Activated T-helper 2 cell treated with anti-CD3 and anti-CD28 coated beads, Interferon-gamma antibody, Interleukin-2, Interleukin-4, amounts not matched to agents 10 μg/mL and 5 μg/mL and 100 μg/mL, durations not matched to agents 14 hours and 24 hours and 36 hours (primary cell): Measurements from ENCODE around the gene NANS. TPM values are rescaled to one million over a fixed set of nuclear protein-coding genes. Genes with fewer than 3 reads are reported as not detected.
"Not testable (repeated sequence)": the region's sequence is repeated elsewhere in the genome, so short reads cannot be mapped to it uniquely, and the experiment has no call there.

Experiments
- DNase-seq: peaks from one replicate; pipeline ENCODE4 v3.0.0; 2021; ENCODE audit warnings: low spot score
- H3K27ac Mint-ChIP-seq: one replicate; pipeline ENCODE4 v1.8.0; 2021; ENCODE audit warnings: mixed read lengths
- H3K27me3 Mint-ChIP-seq: one replicate; pipeline ENCODE4 v1.8.0; 2021; ENCODE audit warnings: low read depth, mixed read lengths
- H3K36me3 Mint-ChIP-seq: one replicate; pipeline ENCODE4 v1.8.0; 2021; ENCODE audit warnings: low read depth, mixed read lengths
- H3K4me1 Mint-ChIP-seq: one replicate; pipeline ENCODE4 v1.8.0; 2021; ENCODE audit warnings: low read depth, mixed read lengths
- H3K4me3 Mint-ChIP-seq: one replicate; pipeline ENCODE4 v1.8.0; 2021; ENCODE audit warnings: low read depth, mild to moderate bottlenecking, moderate library complexity, mixed read lengths
- H3K9me3 Mint-ChIP-seq: one replicate; pipeline ENCODE4 v1.8.0; 2021; ENCODE audit warnings: mixed read lengths
- intact Hi-C: fragments of 100-400 bp; cut with micrococcal nuclease; formaldehyde crosslinking; loops from one replicate; pipeline ENCODE4 v1.15.1; 2023
- total RNA-seq: library from RNA; stranded (reverse); gene quantifications from 2 replicates; pipeline ENCODE4 v1.2.3, GENCODE V29; 2022

NANS gene
- total RNA-seq, 1 donor from 2014 or later: 63.4 TPM

DNA sequence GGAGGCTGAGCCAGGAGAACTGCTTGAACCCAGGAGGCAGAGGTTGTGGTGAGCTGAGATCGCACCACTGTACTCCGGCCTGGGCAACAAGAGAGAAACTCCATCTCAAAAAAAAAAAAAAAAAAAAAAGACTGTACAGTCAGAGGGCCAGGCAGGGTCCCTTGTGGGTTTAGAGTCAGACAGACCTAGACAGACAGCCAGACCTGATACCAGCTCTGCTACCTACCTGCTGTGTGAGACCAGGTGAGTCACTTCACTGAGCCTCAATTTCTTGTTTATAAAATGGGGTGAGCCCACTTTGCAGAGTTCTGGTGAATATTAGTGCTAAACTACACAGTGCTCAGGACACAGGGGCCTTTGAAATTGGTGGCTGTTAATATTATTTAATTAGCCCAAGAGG lies 42.8 kb downstream of the NANS start:
- intact Hi-C loops: no loop called here
- H3K27me3 Mint-ChIP-seq: no peaks in the 10 kb centered on the region

GRCh38 chr9:98099898-98100297 lies 43.4 kb downstream of the NANS start:
- DNase-seq: no peak
- peaks cover 57% of the 10 kb centered on the region for H3K4me1 Mint-ChIP-seq
- H3K9me3 Mint-ChIP-seq: no peaks in the 10 kb centered on the region
- H3K27ac Mint-ChIP-seq: peak overlapping the region; percentile 94
- peaks cover 63% of the 10 kb centered on the region for H3K36me3 Mint-ChIP-seq
- intact Hi-C loops: loop anchor here (5.0 to 10.0 kb wide), 4 partner anchors 43 to 175 kb away; partner anchors contain the start of genes ANP32B, NANS, TBC1D2 and TRMO
- no peaks in the 10 kb centered on the region for H3K27me3 Mint-ChIP-seq
- peak overlapping the region; percentile 57 for H3K4me3 Mint-ChIP-seq

More for the DNA sequence above, 42.8 kb downstream of the NANS start:
- Mint-ChIP-seq H3K9me3 (no peaks in the 10 kb centered on the region), H3K27ac (no peak overlapping the region), H3K4me3 (no peak overlapping the region), H3K4me1 (peaks cover 54% of the 10 kb centered on the region), H3K36me3 (peaks cover 63% of the 10 kb centered on the region)
- no peak for DNase-seq

DNA sequence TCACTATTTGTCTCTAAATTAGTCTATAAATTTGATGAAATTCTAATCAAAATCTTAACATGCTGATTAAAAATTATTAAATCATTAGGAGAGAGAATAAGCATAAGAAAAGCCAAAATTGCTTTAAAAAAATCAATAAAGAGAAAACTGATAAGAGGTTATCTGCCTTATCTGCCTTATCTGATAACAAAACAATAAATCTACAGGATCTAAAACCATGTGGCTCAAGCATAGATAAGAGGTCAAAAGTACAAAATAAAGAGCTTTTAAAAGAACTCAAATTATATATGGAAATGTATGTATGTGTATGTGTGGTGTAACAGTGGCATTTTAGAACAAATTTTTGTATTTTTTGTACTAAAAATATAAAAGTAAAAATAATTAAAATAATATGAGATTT lies 43.9 kb downstream of the NANS start:
- H3K36me3 Mint-ChIP-seq: peaks cover 61% of the 10 kb centered on the region
- H3K27ac Mint-ChIP-seq: peak overlapping the region; percentile 94
- H3K27me3 Mint-ChIP-seq: no peaks in the 10 kb centered on the region
- no peak for DNase-seq
- H3K4me1 Mint-ChIP-seq: peaks cover 59% of the 10 kb centered on the region
- no peaks in the 10 kb centered on the region for H3K9me3 Mint-ChIP-seq
- H3K4me3 Mint-ChIP-seq: no peak overlapping the region
- intact Hi-C loops: loop anchor here (5.0 to 10.0 kb wide), 4 partner anchors 43 to 176 kb away; partner anchors contain the start of genes ANP32B, NANS, TBC1D2 and TRMO

DNA sequence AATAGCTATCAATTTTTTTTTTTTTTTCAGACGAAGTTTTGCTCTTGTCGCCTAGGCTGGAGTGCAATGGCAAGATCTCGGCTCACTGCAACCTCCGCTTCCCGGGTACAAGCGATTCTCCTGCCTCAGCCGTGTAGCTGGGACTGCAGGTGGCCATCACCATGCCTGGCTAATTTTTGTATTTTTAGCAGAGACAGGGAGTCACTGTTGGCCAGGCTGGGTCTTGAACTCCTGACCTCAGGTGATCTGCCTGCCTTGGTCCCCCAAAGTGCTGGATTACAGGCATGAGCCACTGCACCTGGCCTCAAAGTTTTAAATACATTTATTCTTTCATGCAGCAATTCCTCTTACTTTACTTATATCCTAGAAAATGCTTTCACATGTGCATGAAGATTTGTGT lies 44.9 kb downstream of the NANS start:
- peaks cover 6% of the 10 kb centered on the region for H3K9me3 Mint-ChIP-seq
- intact Hi-C loops: loop anchor here (5.0 to 10.0 kb wide), 4 partner anchors 44 to 177 kb away; partner anchors contain the start of genes ANP32B, NANS, TBC1D2 and TRMO
- H3K4me3 Mint-ChIP-seq: peak overlapping the region; percentile 74
- no peaks in the 10 kb centered on the region for H3K27me3 Mint-ChIP-seq
- peaks cover 62% of the 10 kb centered on the region for H3K36me3 Mint-ChIP-seq
- peaks cover 66% of the 10 kb centered on the region for H3K4me1 Mint-ChIP-seq
- no peak for DNase-seq
- H3K27ac Mint-ChIP-seq: peak overlapping the region; percentile 97

- H3K27me3 Mint-ChIP-seq: no peaks in the 10 kb centered on the region
- intact Hi-C loops: loop anchor here (2.0 to 10.0 kb wide), 6 partner anchors 17 to 177 kb away; partner anchors contain the start of genes ANP32B, NANS, TBC1D2 and TRIM14
- peak overlapping the region; percentile 74 for H3K4me3 Mint-ChIP-seq
- peak overlapping the region; percentile 97 for H3K27ac Mint-ChIP-seq
- peaks cover 67% of the 10 kb centered on the region for H3K4me1 Mint-ChIP-seq
- peaks cover 62% of the 10 kb centered on the region for H3K36me3 Mint-ChIP-seq
- H3K9me3 Mint-ChIP-seq: peaks cover 6% of the 10 kb centered on the region
- peak; percentile 84 for DNase-seq
Measured at GRCh38 chr9:98101868-98102273, 45.3 kb downstream of the NANS start.

DNA sequence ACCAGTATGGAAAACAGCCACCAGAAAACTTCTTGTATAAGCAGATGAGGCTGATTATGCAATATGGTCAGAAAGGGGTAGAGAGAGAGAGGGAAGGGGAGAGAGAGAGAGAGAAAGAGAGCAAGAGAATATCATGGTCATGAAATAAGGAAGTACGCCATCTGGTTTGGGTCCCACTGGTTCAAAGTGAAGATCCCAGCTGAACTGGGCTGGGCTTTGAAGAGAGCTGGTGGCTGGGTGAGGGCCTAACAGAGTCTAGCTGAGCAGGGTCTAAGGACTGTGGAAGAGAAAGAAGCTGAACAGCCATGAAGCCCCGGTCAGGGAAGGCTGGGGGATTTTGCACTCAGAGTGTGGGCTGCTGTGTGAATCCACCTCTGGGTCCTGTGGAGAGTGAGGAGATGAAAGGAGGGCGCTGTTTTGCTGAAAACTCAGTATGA lies 47.9 kb downstream of the NANS start:
- intact Hi-C loops: loop anchor here (5.0 to 10.0 kb wide), 4 partner anchors 47 to 180 kb away; partner anchors contain the start of genes ANP32B, NANS, TBC1D2 and TRMO
- H3K36me3 Mint-ChIP-seq: peaks cover 69% of the 10 kb centered on the region
- no peaks in the 10 kb centered on the region for H3K27me3 Mint-ChIP-seq
- peaks cover 6% of the 10 kb centered on the region for H3K9me3 Mint-ChIP-seq
- H3K27ac Mint-ChIP-seq: peak overlapping the region; percentile 89
- DNase-seq: no peak
- H3K4me1 Mint-ChIP-seq: peaks cover 75% of the 10 kb centered on the region
- peak overlapping the region; percentile 50 for H3K4me3 Mint-ChIP-seq

GRCh38 chr9:98105006-98105405 lies 48.5 kb downstream of the NANS start:
- H3K9me3 Mint-ChIP-seq: peaks cover 6% of the 10 kb centered on the region
- peaks cover 70% of the 10 kb centered on the region for H3K36me3 Mint-ChIP-seq
- no peak for DNase-seq
- H3K27me3 Mint-ChIP-seq: no peaks in the 10 kb centered on the region
- intact Hi-C loops: loop anchor here (10.0 kb wide), 1 partner anchor 180 kb away; the partner anchor contains the start of gene TRMO
- peak overlapping the region; percentile 89 for H3K27ac Mint-ChIP-seq
- H3K4me3 Mint-ChIP-seq: no peak overlapping the region
- peaks cover 74% of the 10 kb centered on the region for H3K4me1 Mint-ChIP-seq

DNA sequence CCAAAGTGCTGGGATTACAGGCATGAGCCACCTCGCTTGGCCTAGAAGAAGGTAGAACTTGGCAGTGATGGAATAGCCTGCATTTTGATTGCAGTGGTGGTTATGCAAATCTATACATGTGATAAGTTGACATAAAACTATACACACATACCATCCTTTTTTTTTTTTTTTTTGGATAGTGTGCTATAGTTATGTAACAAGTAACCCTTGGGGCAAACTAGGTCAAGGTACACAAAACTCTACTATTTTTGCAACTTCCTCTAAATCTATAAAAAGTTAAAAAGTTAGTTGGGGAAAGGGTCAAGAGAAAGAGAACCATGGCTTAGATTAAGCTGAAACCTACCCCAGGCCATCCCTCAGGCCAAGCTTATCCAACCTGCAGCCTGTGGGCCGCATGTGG lies 51.4 kb downstream of the NANS start:
- intact Hi-C loops: loop anchor here (10.0 kb wide), 1 partner anchor 183 kb away; the partner anchor contains the start of gene TRMO
- no peak overlapping the region for H3K4me3 Mint-ChIP-seq
- H3K27me3 Mint-ChIP-seq: no peaks in the 10 kb centered on the region
- H3K36me3 Mint-ChIP-seq: peaks cover 74% of the 10 kb centered on the region
- peaks cover 6% of the 10 kb centered on the region for H3K9me3 Mint-ChIP-seq
- H3K4me1 Mint-ChIP-seq: peaks cover 66% of the 10 kb centered on the region
- H3K27ac Mint-ChIP-seq: peak overlapping the region; percentile 93
- DNase-seq: no peak

GRCh38 chr9:98108531-98109031 lies 52.0 kb downstream of the NANS start:
- peak overlapping the region; percentile 93 for H3K27ac Mint-ChIP-seq
- H3K9me3 Mint-ChIP-seq: peaks cover 6% of the 10 kb centered on the region
- peak; percentile 48 for DNase-seq
- intact Hi-C loops: loop anchor here (10.0 kb wide), 1 partner anchor 184 kb away; the partner anchor contains the start of gene TRMO
- peaks cover 63% of the 10 kb centered on the region for H3K4me1 Mint-ChIP-seq
- peaks cover 74% of the 10 kb centered on the region for H3K36me3 Mint-ChIP-seq
- no peaks in the 10 kb centered on the region for H3K27me3 Mint-ChIP-seq
- peak overlapping the region; percentile 27 for H3K4me3 Mint-ChIP-seq

DNA sequence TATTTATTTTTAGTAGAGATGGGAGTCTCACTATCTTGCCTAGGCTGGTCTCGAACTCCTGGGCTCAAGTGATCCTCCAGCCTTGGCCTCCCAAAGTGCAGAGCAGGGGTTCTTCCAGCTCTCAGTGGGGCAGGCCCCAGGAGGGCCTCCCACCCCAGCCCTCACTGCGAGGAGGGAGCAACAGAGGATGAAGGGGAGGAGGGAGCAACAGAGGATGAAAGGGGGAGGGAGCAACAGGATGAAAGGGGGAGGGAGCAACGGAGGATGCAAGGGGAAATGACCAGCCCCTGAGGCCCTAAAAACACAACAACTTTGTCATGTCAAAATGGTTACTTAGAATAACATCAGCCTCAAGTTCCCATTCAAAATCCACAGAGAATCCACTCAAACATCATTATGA lies 52.5 kb downstream of the NANS start:
- peaks cover 6% of the 10 kb centered on the region for H3K9me3 Mint-ChIP-seq
- intact Hi-C loops: loop anchor here (10.0 kb wide), 1 partner anchor 184 kb away; the partner anchor contains the start of gene TRMO
- no peaks in the 10 kb centered on the region for H3K27me3 Mint-ChIP-seq
- no peak for DNase-seq
- H3K36me3 Mint-ChIP-seq: peaks cover 70% of the 10 kb centered on the region
- peak overlapping the region; percentile 93 for H3K27ac Mint-ChIP-seq
- no peak overlapping the region for H3K4me3 Mint-ChIP-seq
- H3K4me1 Mint-ChIP-seq: peaks cover 60% of the 10 kb centered on the region

DNA sequence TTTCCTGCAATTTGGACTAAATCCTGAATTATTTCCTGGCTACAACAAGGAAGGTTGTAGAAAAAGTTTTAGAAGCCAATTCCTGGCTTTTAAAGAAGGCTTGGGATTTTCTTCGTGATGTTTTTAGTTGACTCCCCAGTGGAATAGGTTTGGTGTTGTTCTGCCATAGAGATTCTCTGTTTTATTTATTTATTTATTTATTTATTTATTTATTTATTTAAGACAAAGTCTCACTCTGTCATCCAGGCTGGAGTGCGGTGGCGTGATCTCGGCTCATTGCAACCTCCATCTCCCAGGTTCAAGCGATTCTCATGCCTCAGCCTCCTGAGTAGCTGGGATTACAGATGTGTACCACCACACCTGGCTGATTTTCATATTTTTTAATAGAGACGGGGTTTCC lies 60.6 kb downstream of the NANS start:
- DNase-seq, H3K27ac Mint-ChIP-seq, H3K27me3 Mint-ChIP-seq, intact Hi-C loops, H3K9me3 Mint-ChIP-seq, H3K4me3 Mint-ChIP-seq: not testable (repeated sequence)
- H3K4me1 Mint-ChIP-seq: peaks cover 39% of the 10 kb centered on the region
- peaks cover 27% of the 10 kb centered on the region for H3K36me3 Mint-ChIP-seq

DNA sequence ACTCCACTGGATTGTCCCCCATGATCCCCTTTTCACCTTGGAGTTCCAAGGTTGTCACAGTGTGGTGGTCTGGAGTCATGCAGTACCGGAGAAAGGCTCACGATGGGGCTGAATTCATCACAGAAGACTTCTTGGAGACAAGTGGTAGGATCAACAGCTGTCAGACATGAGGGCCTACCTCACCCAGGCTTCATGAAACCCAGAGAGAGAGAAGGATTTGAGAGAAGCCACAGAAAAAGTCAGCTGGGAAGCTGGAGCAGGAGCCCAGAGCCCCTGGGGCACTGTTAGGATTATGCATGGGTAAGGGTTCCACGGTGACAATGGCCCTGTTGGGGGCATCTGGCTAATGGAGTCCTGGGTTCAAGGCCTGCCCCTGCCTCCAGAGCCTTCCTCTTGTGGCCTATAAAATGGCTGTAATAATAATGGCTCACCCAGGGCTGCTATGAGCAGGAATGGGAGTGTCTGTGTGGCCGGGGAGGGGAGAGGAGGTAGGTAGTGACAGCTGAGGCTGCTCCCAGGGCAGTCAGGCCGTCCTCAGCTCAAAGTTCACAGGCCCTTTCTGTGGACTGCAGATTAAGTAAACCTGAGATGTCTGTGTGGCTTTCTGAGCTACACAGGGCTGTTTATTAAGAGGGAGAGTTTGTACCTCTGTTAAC lies 61.6 kb downstream of the NANS start:
- Mint-ChIP-seq H3K9me3 (no peaks in the 10 kb centered on the region), H3K4me1 (peaks cover 37% of the 10 kb centered on the region), H3K4me3 (peak overlapping the region; percentile 82), H3K27me3 (no peaks in the 10 kb centered on the region), H3K36me3 (peaks cover 24% of the 10 kb centered on the region), H3K27ac (peak overlapping the region; percentile 92)
- peak; percentile 33 for DNase-seq
- intact Hi-C loops: loop anchor here (2.0 kb wide), 3 partner anchors 15 to 145 kb away; no protein-coding TSS in a partner anchor
